Mesodermal cell (in vitro differentiated cells): ENCODE results near the gene RPRD2. TPM values are rescaled to one million over a fixed set of nuclear protein-coding genes. Genes with fewer than 3 reads are reported as not detected.
"Not testable (repeated sequence)": the region's sequence is repeated elsewhere in the genome, so short reads cannot be mapped to it uniquely, and the experiment has no call there.

ENCODE experiments used
- H3K27ac ChIP-seq: 2 replicates; pipeline ENCODE4 v1.7.0; 2013; ENCODE audit warnings: mild to moderate bottlenecking, low read depth, low read length, moderate library complexity; ENCODE audit not compliant: severe bottlenecking
- H3K36me3 ChIP-seq: 2 replicates; pipeline ENCODE4 v1.7.1; 2013; ENCODE audit warnings: mild to moderate bottlenecking, low read length, moderate library complexity; ENCODE audit not compliant: control insufficient read depth, insufficient read depth
- H3K4me1 ChIP-seq: one replicate; pipeline ENCODE4 v1.7.1; 2013; ENCODE audit warnings: mild to moderate bottlenecking, low read length; ENCODE audit not compliant: insufficient read depth, control insufficient read depth, poor library complexity, severe bottlenecking
- H3K4me3 ChIP-seq: 2 replicates; pipeline ENCODE4 v1.7.0; 2013; ENCODE audit warnings: low read length, control low read depth, mild to moderate bottlenecking; ENCODE audit not compliant: insufficient read depth, poor library complexity, severe bottlenecking; ENCODE audit errors: extremely low read depth
- H3K9me3 ChIP-seq: 2 replicates; pipeline ENCODE4 v1.7.1; 2013; ENCODE audit warnings: mild to moderate bottlenecking, low read length, moderate library complexity; ENCODE audit not compliant: control insufficient read depth
- WGBS, 2 experiments: methylation state at CpG; one replicate each; pipeline ENCODE4 v1.1.5; 2013; ENCODE audit warnings: missing lambda C conversion rate in 2 of 2; ENCODE audit not compliant: insufficient coverage in 2 of 2; 5-methylcytosine and 5-hydroxymethylcytosine counted together
- polyA plus RNA-seq, 2 experiments: library from polyadenylated mRNA; stranded (reverse); fragments of 50-300 nt; gene quantifications; one replicate each; pipeline ENCODE4 v1.2.3, GENCODE V29; 2013

The RPRD2 gene
- 24.7 TPM for polyA plus RNA-seq (2013, experiment 1 of 2)
- 21.4 TPM for polyA plus RNA-seq (2013, experiment 2 of 2)

DNA sequence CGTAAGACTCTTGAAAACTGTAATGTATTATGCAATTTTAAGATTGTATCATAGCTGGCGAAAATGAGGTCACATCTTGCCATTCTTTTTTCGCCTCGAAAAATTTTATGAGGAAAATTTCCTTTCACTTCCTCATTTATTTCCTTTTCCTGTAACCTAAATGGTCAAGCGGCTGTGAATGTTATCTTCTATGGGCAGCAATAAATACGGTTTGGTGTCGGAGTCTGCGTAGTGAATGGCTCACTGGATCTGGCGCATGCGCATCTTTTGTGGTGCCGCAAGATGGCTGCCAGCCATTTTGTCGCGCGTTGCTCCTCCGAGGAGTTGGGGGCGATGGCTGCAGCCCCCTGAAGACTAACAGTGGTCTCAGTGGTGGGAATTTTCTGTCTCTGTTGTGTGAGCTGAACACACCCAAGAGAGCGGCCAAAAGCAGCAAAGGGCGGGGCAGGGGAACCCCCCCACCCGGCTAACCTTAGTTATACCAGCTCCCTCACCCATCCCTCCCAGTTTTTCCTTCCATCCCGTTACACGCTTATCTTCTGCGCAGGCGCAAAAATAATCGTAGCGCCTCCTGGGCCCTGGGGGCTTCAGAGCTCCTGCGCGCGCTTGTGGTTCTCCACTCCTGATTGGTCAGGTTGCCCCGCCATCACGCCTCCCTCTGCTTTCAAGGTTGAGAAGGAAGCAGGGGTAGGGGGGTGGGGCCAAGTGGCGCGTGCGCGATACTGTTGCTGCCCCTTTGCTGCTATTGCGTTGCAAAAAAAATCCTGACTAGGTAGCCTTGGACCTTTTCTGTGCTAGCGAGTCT is at the start of gene RPRD2:
Gene RPRD2, plus strand, starts transcription at position 722 of the 805 bp plus-strand sequence. CDS start 568 bp downstream, outside the sequence.
- Histone ChIP-seq H3K36me3 (peaks cover 3% of the 10 kb centered on the region), H3K27ac (peak within 1 kb of the TSS; percentile 98), H3K9me3 (no peaks in the 10 kb centered on the region), H3K4me1 (peaks cover 4% of the 10 kb centered on the region), H3K4me3 (peak within 1 kb of the TSS; percentile 85)
- WGBS, 2 experiments, result 4 to 5% methylated on average over 22 to 27 of the region's 36 CpGs

DNA sequence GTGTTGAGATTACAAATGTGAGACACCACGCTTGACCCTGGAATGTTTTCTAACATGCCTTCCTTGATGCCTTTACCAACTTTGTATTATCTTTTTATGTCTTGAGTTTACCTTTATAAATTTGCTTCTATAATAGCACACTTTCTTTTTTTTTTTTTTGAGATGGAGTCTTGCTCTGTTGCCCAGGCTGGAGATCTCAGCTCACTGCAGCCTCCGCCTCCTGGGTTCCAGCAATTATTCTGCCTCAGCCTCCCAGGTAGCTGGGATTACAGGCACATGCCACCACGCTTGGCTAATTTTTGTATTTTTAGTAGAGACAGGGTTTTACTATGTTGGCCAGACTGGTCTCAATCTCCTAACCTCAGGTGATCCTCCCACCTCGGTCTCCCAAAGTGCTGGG is 49.3 kb upstream of the RPRD2 start:
- H3K4me3 ChIP-seq, H3K27ac ChIP-seq, H3K9me3 ChIP-seq, H3K4me1 ChIP-seq, H3K36me3 ChIP-seq: not testable (repeated sequence)
- WGBS, 2 experiments, result 67 to 94% methylated on average over 1 to 3 of the region's 4 CpGs

DNA sequence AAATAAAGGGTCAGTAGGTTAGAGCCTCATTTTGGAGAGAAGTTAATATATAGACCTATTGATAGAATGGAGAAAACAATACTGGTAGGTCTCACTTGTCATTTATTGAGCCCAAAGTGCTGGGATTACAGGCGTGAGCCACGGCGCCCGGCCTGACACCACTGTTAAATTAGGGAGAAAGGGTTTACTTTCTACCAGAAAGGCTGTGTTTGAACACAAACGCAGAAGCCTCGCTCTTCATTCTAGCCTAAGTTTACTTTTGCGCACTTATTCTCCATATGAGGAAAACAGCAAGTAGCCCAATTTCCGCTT is 43.3 kb upstream of the RPRD2 start:
- peaks cover 3% of the 10 kb centered on the region for H3K9me3 ChIP-seq
- H3K36me3 ChIP-seq, result peaks cover 29% of the 10 kb centered on the region
- H3K4me1 ChIP-seq, result peaks cover 3% of the 10 kb centered on the region
- WGBS, 2 experiments, result 97 to 99% methylated on average over 8 of the region's 8 CpGs
- H3K4me3 ChIP-seq, result peak overlapping the region; percentile 94
- no peak overlapping the region for H3K27ac ChIP-seq

DNA sequence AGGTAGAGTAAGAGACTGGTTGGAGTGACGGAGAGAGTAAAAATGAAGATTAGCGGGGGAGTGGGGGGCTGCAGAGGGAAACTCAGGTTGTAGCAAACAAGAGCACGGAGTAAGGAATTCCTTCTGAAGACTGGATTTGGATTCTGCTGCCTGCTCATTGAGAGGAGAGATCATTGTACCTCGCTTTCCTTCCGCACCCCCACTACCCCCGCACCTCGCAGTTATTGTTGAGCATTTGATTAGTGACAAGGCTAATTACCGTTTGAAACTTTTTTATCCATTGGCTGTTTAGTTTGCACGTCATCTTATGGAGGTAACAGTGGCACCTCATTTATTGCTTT is 42.2 kb upstream of the RPRD2 start:
- H3K27ac ChIP-seq, result peak overlapping the region; percentile 84

DNA sequence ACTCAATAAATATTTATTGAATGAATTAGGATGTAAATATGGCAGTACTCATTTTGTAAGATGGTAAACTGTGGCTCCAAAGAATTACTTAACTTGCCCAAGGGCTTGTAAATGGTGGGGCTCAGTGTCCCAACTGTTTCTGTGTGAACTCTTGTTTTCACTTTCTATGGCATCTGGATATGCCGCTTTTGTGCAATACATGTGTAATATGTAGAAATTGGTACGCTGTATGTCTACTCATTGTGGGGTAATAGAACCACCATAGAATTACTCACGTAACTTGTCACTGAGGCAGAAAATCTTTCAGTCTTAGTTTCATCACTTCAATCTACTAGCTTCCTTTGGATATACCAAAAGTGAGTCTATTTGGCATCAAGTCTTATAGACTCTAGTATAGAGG is 41.6 kb upstream of the RPRD2 start:
- Histone ChIP-seq H3K27ac (no peak overlapping the region), H3K36me3 (peaks cover 46% of the 10 kb centered on the region), H3K4me3 (peak overlapping the region; percentile 94), H3K4me1 (peaks cover 3% of the 10 kb centered on the region), H3K9me3 (peaks cover 3% of the 10 kb centered on the region)
- WGBS, 2 experiments, result 100% methylated on average over 1 of the region's 3 CpGs; no CpG with 5 or more reads in 1 of the 2 experiments

More for the DNA sequence above, 42.2 kb upstream of the RPRD2 start:
- Histone ChIP-seq H3K4me3 (peak overlapping the region; percentile 94), H3K9me3 (peaks cover 3% of the 10 kb centered on the region), H3K36me3 (peaks cover 41% of the 10 kb centered on the region), H3K4me1 (peaks cover 3% of the 10 kb centered on the region)
- 0% methylated on average over 2 to 9 of the region's 9 CpGs for WGBS, 2 experiments

DNA sequence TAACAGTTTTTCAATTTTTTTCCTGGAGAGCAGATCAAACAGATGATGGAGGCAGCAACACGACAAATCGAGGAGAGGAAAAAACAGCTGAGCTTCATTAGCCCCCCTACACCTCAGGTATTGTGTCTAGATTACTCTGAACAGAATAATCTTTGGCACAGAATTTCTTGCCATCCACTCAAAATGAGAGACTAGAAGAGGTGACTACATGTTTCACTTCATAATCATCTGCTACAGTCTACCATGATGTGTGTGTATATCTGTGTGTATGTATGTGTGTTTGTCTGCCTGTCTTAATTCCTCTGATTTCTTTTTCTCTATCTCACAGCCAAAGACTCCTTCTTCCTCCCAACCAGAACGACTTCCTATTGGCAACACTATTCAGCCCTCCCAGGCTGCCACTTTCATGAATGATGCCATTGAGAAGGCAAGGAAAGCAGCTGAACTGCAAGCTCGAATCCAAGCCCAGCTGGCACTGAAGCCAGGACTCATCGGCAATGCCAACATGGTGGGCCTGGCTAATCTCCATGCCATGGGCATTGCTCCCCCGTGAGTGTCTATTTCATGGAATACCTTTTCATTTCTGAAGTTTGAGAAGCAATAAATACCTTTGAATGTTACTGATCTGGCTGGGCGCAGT is 31.2 kb upstream of the RPRD2 start:
- no peaks in the 10 kb centered on the region for H3K4me1 ChIP-seq
- H3K27ac ChIP-seq, result no peak overlapping the region
- peaks cover 93% of the 10 kb centered on the region for H3K36me3 ChIP-seq
- H3K4me3 ChIP-seq, result no peak overlapping the region
- 100% methylated on average over 6 of the region's 7 CpGs for WGBS, 2 experiments
- no peaks in the 10 kb centered on the region for H3K9me3 ChIP-seq

DNA sequence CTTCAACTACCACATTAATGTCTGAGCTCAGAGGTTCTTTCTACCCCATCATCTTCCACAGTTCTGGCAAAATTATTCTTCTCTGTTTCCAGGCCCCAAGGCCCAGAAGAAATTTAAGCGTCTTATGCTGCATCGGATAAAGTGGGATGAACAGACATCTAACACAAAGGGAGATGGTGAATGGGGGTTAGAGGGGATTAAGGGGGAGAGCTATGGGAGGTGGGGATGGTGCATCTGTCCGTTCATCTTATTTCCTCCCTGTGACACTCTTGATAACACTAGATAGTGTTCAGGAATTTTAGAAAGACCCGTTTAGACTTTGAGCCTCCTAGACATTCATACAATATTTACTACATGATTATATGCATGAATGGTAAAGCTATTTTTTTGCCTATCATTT is 17.6 kb upstream of the RPRD2 start:
- 100% methylated on average over 1 of the region's 4 CpGs; no CpG with 5 or more reads in 1 of the 2 experiments for WGBS, 2 experiments
- Histone ChIP-seq H3K4me1 (no peaks in the 10 kb centered on the region), H3K36me3 (peaks cover 77% of the 10 kb centered on the region), H3K9me3 (no peaks in the 10 kb centered on the region), H3K4me3 (no peak overlapping the region), H3K27ac (no peak overlapping the region)

DNA sequence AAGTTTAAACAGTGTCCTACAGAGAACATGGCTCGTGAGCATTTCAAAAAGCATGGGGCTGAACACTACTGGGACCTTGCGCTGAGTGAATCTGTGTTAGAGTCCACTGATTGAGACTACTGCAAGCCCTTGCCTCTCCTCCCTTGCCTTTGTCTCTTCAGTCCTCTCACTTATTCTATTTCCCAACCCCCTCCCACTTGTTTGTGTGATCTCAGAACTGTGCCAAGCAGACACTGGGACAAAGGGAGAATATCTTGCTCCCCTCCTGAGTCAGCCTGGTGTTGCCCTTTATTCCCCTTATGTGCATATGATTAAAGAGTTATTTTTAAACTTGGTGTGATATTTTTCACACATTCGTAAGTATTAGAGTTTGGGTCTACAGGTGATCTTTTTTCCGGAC is 11.1 kb upstream of the RPRD2 start:
- Histone ChIP-seq H3K36me3 (peaks cover 64% of the 10 kb centered on the region), H3K27ac (no peak overlapping the region), H3K4me3 (no peak overlapping the region), H3K9me3 (no peaks in the 10 kb centered on the region), H3K4me1 (no peaks in the 10 kb centered on the region)
- 89 to 100% methylated on average over 1 to 2 of the region's 4 CpGs for WGBS, 2 experiments

DNA sequence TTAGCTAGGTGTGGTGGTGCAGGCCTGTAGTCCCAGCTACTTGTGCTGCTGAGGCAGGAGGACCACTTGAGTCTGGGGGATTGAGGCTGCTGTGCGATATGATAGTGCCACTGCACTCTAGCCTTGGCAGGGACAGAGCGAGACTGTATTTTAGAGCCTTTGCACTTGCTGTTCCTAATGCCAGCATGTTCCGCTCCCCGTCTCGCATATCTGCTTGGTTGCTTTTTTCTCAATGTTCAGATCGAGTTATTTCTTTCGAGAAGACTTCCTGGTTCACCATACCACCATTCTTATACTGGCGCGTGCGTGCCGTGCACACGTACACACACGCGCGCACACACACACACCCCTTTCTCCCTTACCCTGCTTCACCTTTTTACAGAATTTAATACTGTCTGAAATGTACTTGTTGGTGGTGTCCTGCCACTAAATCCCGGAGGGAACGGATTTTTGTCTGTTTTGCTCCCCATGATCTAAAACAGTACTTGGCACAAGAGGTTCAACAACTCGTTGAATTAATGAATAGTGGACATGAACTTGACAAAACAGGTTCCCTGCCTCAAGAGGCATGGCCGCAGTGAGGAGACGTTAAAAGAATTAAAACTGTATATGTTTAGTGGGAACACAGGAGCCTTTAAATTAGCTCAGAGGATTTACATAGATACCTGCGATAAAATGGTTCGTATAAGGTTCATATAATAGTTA is 1.1 kb upstream of the RPRD2 start:
- H3K27ac ChIP-seq, result peak overlapping the region; percentile 98
- peaks cover 4% of the 10 kb centered on the region for H3K4me1 ChIP-seq
- peaks cover 3% of the 10 kb centered on the region for H3K36me3 ChIP-seq
- peak overlapping the region; percentile 85 for H3K4me3 ChIP-seq
- 85 to 86% methylated on average over 12 to 16 of the region's 22 CpGs for WGBS, 2 experiments
- no peaks in the 10 kb centered on the region for H3K9me3 ChIP-seq

DNA sequence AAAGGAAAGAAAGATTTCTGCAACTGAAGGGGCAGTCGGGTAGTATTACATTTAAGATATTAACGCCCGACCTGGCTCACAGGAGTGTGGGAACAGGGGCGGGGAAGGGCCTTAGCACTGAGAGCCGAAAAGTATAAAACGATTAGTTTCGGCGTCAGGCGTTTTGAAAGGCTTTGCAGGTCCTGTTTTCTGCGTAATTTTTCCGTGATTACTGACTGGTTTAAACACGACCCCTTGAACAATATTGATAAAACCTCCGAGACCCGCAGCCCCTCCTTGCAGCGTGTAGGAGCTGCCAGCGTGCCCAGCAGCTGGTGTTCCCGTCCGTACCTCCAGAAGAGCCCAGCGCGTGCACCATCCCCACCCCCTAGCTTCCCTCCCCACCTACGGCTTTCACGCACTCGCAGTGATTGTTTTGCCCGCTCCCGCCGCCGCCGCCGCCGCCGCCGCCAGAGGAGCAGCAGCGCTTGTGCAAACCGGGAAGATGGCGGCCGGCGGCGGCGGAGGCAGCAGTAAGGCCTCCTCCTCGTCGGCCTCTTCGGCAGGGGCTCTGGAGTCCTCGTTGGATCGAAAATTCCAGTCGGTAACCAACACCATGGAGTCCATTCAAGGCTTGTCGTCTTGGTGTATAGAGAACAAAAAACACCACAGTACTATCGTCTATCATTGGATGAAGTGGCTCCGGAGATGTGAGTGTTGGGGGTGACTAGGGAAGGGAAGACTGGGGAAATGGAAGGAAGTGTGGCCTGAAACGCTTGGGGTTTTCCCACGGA is 470 bp downstream of the RPRD2 start:
- H3K9me3 ChIP-seq, result no peaks in the 10 kb centered on the region
- 0% methylated on average over 22 to 41 of the region's 50 CpGs for WGBS, 2 experiments
- H3K4me1 ChIP-seq, result peaks cover 4% of the 10 kb centered on the region
- peak overlapping the region; percentile 98 for H3K27ac ChIP-seq
- peak overlapping the region; percentile 85 for H3K4me3 ChIP-seq
- H3K36me3 ChIP-seq, result no peaks in the 10 kb centered on the region
